ENCODE measurements around the gene UPF1.
A peak's percentile ranks its signal among the peaks of the same experiment; 100 is the strongest.

Gene UPF1

DNA sequence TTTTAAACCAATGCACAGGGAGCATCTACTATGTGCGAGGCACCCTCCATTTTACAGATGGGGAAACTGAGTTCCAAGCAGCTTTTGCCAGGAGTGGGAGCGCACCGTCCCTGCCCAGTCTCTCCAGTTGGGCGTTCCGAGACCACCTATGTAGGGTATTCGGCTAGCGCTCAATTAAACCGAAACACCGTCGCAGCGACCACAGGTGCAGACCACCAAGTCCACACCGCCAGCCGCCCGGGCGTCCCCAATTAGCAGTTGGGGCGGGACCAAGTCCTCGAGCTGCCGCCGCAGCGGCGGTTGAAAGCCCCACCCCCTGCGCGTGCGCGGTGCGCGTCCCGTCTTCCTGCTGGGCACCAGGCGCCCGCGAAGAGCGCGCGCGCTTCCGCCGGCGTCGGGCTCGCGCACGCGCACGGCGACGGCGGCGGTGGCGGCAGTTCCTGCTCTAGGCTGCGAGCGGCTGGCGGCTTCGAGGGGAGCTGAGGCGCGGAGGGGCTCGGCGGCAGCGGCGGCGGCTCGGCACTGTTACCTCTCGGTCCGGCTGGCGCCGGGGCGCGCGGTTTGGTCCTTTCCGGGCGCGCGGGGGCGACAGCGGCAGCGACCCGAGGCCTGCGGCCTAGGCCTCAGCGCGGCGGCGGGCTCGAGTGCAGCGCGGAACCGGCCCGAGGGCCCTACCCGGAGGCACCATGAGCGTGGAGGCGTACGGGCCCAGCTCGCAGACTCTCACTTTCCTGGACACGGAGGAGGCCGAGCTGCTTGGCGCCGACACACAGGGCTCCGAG, at the start of gene UPF1:
TSS of gene UPF1 (plus strand) at position 436 of the 782 bp plus-strand sequence. CDS start at position 687, 251 bp downstream.
- peak; percentile 93 for DNase-seq

GRCh38 chr19:18782559-18783225, 49.1 kb upstream of the UPF1 start:
- DNase-seq = no peak

- DNase-seq = no peak
Observed at GRCh38 chr19:18783958-18784785, 47.6 kb upstream of the UPF1 start.

DNA sequence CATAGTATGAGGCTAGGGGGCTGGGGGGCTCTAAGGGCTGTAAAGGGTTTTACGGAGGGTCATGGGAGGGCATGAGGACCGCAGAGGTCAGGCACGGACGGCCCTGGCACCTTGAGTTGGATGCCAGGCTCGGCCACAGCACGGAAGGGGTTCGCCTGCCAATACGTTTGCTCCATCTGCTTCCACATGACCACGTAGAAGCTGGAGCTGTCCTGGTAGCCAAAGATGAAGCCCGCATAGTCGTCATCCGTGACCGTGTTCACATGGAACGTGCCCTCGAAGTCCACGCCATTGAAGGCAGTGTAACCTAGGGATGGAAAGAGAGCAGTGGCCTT, 47.0 kb upstream of the UPF1 start:
- no peak for DNase-seq

DNA sequence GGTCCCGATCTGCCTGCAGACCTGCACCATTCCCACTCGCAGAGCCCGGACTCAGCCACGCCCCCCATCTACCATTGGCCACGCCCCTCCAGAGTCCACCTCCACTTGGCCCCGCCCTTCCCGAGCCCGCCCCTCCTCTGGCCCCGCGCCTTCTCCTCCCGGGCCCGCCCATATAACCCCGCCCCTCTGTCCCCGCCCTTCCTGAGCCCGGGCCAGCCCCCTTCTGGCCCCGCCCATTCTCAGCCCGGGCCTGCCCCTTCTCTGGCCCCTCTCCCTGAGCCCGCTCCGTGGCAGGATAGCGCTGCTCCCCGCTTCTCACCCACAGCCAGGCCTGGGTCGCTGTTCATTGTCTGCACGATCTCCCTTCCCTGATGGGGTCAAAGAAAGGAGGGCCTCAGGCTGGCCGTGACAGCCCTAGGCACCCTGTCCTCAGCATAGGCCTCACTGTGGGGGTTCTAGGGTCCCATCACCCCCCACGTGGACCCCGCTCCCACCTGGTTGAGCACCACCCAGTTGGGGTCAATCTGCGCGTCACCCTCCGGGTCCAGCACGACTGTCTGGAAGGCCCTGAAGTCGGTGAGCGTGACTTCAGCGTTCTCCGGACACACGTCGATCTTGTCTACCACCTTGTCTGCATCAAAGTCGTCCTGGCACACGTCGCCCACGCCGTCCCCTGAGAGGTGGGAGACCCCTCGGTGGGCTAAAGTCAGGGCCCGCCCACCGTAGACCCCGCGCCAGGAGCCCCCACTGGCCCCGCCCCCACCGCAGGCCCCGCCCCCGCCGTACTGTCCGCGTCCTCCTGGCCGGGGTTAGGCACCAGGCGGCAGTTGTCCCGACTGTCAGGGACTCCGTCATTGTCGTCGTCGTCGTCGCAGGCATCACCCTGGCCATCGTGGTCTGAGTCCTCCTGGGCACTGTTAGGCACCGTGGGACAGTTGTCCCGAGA, 46.3 kb upstream of the UPF1 start:
- DNase-seq = peak; percentile 81

- no peak for DNase-seq
Observed at GRCh38 chr19:18788529-18789421, 43.0 kb upstream of the UPF1 start.

DNA sequence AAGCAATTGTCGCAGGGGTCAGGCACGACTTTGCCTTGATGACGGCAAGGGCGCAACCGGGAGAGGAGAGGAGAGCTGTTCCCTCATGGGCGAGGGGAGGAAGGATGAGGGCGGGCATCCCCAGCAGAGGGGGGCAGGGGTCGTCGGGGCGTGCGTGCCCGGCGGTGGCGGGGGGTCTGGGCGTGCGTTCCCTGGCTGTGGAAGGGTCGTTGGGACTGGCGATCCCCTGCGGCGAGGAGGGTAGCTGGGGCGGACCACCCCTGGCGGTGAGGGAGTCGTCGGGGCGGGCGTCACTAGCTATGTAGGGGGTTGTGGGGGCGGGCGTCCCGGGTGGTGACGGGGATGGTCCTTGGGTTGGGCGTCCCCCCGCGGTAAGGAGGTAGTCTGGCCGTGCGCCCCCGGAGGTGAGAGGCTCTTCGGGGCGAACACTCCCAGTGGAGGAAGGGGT, 42.3 kb upstream of the UPF1 start:
- DNase-seq = no peak

GRCh38 chr19:18789883-18790565, 41.7 kb upstream of the UPF1 start:
- DNase-seq = peak; percentile 43

DNA sequence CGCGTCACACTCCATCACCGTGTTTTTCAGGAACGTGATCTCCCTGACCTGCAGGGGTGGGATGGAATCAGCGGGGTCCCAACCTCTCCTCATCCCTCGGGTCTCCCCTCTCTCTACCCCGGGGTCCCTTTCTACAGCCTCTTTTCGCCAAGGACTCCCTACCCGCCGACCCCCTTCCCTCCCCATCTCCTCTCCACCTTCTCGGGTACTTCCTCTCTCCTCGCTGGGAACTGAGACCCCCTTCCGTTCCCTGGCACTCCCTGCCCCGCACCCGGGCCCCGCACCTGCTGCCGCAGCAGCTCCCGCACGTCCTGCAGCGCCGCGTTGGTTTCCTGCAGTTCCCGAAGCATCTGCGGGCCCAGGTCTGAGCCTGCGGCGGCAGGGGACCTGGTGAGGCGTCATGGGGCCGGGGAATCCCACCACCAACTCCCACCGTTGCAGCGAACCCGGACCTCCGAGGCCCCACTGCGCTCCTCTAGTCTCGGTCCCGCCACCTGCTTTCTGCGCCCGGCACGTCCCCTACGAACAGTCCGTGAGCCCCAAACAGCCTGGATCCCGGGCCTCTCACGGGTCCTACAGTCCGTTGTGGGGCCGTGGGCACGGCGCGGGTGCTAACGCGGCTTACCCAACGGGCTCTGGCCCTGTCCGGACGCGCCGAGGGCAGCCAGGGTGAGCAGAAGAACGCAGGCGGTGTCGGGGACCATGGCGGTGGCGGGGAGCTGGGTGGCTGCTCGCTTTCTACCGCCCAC, 41.0 kb upstream of the UPF1 start, which contains the start of gene COMP:
TSS of gene COMP (minus strand) at position 740 of the 749 bp plus-strand sequence. CDS start at position 704, 36 bp downstream.
- DNase-seq = no peak

DNA sequence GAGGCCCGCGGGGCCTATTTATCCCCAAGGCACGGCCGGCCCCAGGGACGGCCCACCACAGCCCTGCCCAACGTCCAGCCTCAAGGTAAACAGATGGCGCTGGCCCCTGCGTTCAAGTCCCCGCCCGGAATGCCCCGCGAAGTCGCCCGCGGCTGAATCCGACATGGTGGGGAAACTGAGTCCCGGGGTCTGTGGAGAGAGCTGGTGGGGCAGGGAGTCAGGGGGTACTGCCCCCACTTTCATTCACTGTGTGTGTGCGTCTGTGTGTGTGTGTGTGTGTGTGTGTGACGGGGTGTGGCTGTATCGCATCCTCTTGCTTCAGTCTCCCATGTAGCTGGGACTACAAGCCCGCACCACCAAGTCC, 40.5 kb upstream of the UPF1 start:
- no peak for DNase-seq

DNA sequence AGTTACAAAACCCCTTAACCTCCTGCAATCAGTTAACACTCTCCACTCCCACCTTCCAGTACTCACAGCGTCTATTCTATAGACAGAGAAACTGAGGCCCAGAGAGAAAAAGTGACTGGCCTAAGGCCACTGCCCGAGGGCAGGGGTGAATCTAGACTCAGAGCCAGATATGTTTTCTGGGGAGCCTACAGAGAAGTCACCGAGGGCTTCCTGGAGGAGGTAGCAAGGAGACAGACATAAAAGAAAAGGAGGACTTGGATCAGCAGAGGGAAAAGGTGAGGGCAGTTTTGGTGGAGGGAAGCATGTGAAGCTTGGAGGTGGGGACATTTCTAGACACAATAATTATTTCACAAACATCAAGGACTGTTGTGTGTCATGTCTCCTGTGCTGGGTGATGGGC, 39.1 kb upstream of the UPF1 start:
- no peak for DNase-seq

GRCh38 chr19:18793144-18794028, 38.4 kb upstream of the UPF1 start:
- DNase-seq = no peak

GRCh38 chr19:18794029-18794313, 37.8 kb upstream of the UPF1 start:
- no peak for DNase-seq

GRCh38 chr19:18794692-18795091, 37.1 kb upstream of the UPF1 start:
- no peak for DNase-seq

DNA sequence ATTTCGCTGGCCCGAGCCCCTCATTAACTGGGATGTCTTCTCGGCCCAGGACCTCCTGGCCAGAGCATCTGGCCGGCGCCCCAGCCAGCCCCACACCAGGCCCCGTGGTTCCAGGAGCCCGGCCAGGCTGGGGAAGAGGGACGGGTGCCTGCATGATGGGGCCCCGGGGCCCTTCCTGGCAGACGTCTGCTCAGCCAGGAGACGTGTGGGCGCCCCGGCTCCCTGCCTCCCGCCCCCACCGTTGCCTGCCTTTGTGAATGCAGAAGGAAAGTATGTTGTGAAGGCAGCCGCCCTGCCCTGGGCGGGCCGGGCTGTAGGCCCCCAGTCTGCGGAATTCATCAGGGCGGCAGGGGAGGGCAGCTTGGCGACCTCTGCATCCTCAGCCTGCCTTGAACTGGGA, 36.2 kb upstream of the UPF1 start:
- no peak for DNase-seq

- DNase-seq = no peak
Observed at GRCh38 chr19:18796239-18796638, 35.5 kb upstream of the UPF1 start.

DNA sequence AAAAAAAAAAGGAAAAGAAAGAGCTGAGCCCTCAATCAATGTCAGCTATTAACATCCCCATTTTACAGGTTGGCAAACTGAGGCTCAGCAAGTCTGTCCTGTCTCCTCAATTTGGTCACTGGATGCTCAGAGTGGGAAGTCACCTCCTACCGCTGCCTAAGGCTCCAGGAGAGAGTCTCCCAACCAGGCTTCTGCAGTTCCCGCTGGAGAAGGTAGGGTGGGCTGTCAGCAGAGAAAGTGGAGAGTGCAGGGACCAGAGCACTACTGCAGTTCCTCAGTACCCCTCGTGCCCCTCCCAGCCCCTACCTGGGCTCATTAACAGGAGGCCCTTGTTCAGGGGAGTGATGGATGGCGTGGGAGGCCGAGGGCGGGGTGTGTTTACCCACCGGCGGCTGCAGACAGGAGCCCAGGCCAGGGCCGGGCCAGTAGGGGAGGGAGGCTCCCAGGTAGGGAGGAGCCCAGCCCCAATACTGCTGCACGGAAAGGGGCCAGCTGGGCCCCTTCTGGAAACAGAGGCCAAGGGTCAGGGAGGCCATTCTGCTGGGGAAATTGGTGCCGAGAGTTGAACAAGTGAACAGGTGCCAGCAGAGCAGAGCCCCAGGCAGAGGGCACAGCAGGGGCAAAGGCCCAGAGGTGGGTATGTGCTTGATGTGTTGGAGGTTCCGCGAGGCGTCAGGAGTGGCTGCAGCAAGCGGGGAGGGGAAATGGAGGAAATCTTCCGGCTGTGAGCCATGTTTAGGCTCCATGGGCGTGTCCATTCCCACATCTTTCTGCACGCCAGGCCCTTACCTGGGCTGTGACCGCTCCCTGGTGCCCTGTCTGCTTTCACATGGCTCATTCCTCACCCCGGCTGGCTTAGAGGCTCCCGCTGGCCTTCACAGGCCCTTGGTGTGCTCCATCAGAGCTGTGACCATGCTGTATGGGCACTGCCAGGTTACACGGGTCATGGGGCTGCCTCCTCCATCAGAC, 33.1 kb upstream of the UPF1 start:
- no peak for DNase-seq

Measured in NCI-H1105 (cell line).